SK-N-SH (cell line): Measurements from ENCODE around the gene SLC36A2.

ENCODE experiments used
- POLR2AphosphoS5 ChIP-seq: IDR thresholded peaks from 2 replicates; pipeline ENCODE4 v1.6.1; 2012; ENCODE audit warnings: low read depth, low read length
- YY1 ChIP-seq: IDR thresholded peaks from 2 replicates; pipeline ENCODE4 v1.4.0; 2012; ENCODE audit warnings: low read depth, mild to moderate bottlenecking
- TF ChIP-seq, protein P1 (sequence below): IDR thresholded peaks from 2 replicates; pipeline ENCODE4 v1.4.0; 2012; ENCODE audit warnings: low read depth, borderline replicate concordance
- TF ChIP-seq, protein P2 (sequence below): fragments of 150-350 bp; IDR thresholded peaks from 2 replicates; pipeline ENCODE4 v1.6.1; 2016; ENCODE audit warnings: mild to moderate bottlenecking, low read depth, low read length

- TF ChIP-seq, protein P1, sequence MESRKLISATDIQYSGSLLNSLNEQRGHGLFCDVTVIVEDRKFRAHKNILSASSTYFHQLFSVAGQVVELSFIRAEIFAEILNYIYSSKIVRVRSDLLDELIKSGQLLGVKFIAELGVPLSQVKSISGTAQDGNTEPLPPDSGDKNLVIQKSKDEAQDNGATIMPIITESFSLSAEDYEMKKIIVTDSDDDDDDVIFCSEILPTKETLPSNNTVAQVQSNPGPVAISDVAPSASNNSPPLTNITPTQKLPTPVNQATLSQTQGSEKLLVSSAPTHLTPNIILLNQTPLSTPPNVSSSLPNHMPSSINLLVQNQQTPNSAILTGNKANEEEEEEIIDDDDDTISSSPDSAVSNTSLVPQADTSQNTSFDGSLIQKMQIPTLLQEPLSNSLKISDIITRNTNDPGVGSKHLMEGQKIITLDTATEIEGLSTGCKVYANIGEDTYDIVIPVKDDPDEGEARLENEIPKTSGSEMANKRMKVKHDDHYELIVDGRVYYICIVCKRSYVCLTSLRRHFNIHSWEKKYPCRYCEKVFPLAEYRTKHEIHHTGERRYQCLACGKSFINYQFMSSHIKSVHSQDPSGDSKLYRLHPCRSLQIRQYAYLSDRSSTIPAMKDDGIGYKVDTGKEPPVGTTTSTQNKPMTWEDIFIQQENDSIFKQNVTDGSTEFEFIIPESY: no peak
- TF ChIP-seq, protein P2, sequence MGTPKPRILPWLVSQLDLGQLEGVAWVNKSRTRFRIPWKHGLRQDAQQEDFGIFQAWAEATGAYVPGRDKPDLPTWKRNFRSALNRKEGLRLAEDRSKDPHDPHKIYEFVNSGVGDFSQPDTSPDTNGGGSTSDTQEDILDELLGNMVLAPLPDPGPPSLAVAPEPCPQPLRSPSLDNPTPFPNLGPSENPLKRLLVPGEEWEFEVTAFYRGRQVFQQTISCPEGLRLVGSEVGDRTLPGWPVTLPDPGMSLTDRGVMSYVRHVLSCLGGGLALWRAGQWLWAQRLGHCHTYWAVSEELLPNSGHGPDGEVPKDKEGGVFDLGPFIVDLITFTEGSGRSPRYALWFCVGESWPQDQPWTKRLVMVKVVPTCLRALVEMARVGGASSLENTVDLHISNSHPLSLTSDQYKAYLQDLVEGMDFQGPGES: no peak
- TF ChIP-seq POLR2AphosphoS5 (no peak), YY1 (no peak)
Observed at GRCh38 chr5:151317871-151318270, 29.5 kb downstream of the SLC36A2 start.
